AG09319 (cell line): Measurements from ENCODE around the gene STMND1.

Experiments used
- DNase-seq: peaks from one replicate; pipeline ENCODE4 v3.0.0-alpha.2; 2010; ENCODE audit warnings: low read depth; ENCODE audit errors: extremely low read depth
- TF ChIP-seq, protein P1 (sequence below): IDR thresholded peaks from 2 replicates; pipeline ENCODE4 v1.5.1; 2011; ENCODE audit warnings: low read depth, mild to moderate bottlenecking, inconsistent platforms, low read length, moderate library complexity

The STMND1 gene

DNA sequence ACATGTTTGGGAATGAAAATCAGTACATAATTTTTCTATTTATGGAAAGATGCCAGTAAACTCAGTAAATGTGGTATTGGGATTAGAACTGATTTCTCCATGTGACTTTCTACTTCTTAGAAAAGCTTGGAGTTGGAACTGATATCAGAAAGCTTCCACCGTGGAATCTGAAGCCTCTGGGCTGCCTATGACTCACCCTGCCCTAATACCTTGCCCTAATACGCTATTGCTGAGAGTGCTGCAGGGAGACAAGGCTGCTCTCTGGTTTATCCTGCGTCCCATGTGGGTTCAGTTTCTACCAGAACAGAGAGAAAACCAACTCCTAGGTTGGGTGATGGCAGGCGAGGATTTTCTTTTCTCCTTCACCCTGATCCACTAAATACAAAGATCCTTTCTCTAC lies 3.3 kb upstream of the STMND1 start:
- TF ChIP-seq, protein P1, sequence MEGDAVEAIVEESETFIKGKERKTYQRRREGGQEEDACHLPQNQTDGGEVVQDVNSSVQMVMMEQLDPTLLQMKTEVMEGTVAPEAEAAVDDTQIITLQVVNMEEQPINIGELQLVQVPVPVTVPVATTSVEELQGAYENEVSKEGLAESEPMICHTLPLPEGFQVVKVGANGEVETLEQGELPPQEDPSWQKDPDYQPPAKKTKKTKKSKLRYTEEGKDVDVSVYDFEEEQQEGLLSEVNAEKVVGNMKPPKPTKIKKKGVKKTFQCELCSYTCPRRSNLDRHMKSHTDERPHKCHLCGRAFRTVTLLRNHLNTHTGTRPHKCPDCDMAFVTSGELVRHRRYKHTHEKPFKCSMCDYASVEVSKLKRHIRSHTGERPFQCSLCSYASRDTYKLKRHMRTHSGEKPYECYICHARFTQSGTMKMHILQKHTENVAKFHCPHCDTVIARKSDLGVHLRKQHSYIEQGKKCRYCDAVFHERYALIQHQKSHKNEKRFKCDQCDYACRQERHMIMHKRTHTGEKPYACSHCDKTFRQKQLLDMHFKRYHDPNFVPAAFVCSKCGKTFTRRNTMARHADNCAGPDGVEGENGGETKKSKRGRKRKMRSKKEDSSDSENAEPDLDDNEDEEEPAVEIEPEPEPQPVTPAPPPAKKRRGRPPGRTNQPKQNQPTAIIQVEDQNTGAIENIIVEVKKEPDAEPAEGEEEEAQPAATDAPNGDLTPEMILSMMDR: no peak
- no peak for DNase-seq

DNA sequence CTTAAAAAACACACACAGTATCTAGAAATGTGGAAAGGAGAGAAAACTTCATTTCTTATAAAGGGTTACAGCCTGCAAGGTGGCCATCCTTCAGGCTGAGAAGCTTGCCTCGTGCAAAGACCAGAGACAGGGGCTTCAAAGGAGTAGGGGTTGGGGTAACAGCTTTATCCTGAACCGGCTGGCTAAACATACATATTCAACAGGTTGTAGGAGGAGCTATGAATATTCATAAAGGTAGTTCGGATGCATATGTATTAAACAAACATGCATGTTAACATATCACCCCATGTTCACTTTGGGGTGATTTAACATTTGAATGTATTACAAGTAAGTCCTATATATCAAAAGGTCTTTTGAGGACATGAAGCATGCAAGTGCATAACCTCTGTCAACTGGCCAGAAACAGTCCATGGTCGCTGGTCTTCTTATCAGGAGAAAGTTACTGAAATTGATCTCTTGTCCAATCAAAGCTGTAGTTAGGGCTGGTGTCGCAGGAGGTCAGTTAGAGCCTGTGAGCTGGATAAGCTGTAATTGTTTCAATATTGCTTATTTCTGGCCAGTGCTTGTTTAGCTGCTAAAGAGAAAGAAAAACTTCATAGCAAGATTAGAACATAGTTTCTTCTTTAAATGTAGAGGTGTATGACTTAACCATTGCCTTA lies 2.3 kb upstream of the STMND1 start:
- TF ChIP-seq, protein P1: no peak

GRCh38 chr6:17100806-17101205 lies 1.0 kb upstream of the STMND1 start:
- TF ChIP-seq, protein P1: no peak
- DNase-seq: no peak

More for the DNA sequence above, 2.3 kb upstream of the STMND1 start:
- DNase-seq: no peak

DNA sequence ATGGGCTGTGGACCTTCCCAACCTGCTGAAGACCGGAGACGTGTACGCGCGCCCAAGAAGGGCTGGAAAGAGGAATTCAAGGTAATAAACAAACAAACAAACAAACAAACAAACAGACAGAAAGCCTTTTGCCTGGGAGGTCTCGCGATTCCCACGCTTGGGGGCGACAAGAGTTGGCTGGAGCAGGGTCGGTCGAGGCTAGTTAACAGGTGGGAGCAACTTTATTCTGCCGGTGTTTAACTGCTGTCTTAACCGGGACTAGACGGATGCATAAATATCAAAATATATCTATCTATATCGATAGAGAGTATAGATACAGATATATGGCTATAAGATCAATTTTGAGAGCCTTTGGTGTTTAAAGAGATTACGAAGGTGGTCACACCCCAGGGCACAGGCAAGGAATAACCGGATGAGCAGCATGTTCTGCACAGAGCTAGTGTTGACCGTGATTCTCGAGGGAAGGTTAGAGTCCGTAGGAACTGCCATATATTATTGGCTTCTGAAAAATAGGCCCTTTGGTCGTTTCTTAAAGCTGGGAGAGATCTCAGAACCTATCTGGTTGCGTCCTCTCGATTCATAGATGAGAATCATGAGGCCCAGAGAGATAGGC lies 514 bp downstream of the STMND1 start:
- no peak for DNase-seq
- TF ChIP-seq, protein P1: no peak

DNA sequence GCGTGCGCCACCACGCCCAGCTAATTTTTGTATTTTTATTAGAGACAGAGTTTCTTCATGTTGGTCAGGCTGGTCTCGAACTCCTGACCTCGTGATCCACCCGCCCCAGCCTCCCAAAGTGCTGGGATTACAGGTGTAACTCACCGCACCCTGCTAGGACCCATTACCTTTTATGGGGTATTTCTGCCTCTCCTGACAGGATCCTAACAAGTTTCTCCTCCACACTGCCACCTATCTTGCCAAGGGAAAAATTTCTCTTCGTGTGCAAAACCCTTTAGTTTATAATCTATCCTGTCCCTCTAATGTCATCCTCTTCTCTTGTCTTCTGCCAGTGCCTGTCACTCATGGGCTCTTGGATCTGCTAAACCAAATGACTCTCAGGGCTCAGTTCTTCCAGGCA lies 1.9 kb downstream of the STMND1 start:
- TF ChIP-seq, protein P1: no peak

GRCh38 chr6:17107863-17108262 lies 6.0 kb downstream of the STMND1 start:
- no peak for DNase-seq
- TF ChIP-seq, protein P1: no peak

More for the DNA sequence above, 1.9 kb downstream of the STMND1 start:
- DNase-seq: no peak

DNA sequence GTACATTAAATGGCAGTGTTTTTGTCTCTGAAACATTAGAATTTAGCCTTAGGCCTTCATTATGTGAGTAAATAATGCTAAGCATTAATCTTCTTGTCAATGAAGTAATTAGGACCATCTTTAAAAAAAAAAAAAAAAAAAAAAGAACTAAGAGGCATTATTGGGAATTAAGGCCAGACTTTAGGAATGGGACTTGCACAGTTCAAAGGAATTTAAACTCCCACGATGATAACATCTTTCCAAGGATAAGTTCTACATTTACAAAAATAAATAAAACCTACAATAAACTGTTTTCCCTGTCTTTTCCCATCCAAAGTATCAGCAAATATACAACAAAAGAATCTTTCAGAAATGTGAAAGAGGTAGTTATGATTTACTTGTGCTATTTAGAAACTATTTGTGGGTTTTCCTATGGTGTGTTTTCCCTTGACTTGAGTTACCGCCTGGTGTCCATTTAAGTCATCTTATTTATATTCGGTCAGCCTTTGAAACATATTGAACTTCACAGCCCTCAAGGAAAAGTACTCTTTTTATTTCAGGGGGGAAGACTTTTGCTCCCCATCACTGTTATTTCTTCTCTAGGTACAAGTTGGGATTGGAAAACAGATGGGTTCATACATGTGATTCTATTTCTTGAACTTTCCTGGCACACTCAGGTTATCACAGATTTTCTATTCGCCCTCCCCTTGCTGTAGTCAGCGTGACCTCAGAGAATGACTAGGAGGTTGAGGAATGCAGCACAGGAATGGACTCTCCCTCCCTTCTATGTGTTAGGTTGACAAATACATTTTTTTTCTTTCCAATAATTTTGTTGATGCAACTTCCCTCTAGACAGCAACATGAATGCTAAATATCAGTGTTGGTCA lies 13.6 kb downstream of the STMND1 start:
- DNase-seq: peak; percentile 70
- TF ChIP-seq, protein P1: no peak
